ENCODE results near the gene GLI2. TPM values are rescaled to one million over a fixed set of nuclear protein-coding genes. Genes with fewer than 3 reads are reported as not detected.

Gene GLI2
- total RNA-seq, 2 experiments from 2014 or later = not detected

DNA sequence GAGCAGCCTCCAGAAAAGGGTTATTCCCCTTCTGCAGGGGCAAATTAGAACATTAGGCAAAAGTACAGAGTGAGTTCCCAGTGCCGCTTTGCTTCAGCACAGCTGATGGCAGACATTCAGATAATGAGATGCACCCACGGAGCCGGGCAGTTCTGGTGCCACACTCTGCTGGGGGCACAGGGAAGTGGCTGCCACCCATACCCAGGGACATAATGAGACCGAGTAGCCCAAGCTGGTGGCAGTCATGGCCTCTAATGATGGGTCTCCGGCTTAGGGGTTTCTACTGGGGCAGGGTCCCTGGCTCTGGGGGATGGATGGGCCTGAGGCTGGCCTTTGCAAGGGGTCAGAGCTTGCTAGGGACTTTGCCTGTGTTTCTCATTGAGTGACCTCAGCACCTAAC, 26.2 kb downstream of the GLI2 start:
- Mint-ChIP-seq H3K9me3 (ENCODE audit: low read depth) (no peaks in the 10 kb centered on the region), H3K27me3 (peaks cover 3% of the 10 kb centered on the region), H3K4me3 (no peak overlapping the region), H3K27ac (no peak overlapping the region), H3K4me1 (no peaks in the 10 kb centered on the region), H3K36me3 (ENCODE audit: low read depth) (no peaks in the 10 kb centered on the region)
- POLR2A ChIA-PET = no interaction called here
- CTCF ChIA-PET = no interaction called here
- intact Hi-C loops (cut with DNase I, micrococcal nuclease) = no loop called here
- no peak for DNase-seq
- ATAC-seq = no peak

DNA sequence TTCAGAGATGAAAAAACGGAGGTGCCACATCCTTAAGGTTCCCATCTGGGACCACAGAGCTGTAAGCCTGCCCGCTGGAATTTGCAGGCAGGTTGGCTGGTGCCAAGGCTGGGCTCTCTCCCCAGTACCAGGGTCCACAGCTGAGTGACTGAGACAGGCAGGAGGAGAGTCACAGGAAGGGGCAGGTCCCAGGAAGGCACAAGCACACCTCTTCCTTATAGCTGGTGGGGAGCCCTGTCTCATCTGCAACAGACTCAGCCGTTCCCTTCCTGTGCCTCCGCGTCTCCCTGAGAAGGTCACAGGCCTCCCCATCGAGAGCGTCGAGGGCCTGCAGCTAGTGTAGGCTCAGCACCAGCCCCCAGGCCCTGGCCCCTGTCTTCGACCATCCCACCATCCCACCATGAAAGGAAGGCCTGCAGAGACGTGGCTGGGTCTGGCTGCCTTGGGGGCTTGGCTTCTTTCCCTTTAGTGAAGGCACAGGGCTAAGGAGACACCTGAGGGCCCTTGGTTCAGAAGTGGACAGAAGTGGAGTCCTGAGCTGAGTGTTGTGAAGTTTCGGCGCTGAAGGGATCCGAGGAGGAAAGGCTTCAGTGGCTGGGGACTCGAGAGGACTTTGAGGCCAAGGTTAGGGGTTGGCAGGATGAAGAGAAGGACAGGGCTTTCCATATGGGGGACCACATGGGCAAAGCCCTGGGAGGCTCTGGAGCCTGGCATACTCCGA, 26.8 kb downstream of the GLI2 start:
- H3K9me3 Mint-ChIP-seq (ENCODE audit: low read depth) = no peaks in the 10 kb centered on the region
- CTCF ChIA-PET = no interaction called here
- no peaks in the 10 kb centered on the region for H3K4me1 Mint-ChIP-seq
- H3K36me3 Mint-ChIP-seq (ENCODE audit: low read depth) = no peaks in the 10 kb centered on the region
- no peak for ATAC-seq
- H3K27me3 Mint-ChIP-seq = peaks cover 2% of the 10 kb centered on the region
- no peak overlapping the region for H3K4me3 Mint-ChIP-seq
- peak; percentile 1 for DNase-seq
- POLR2A ChIA-PET = no interaction called here
- intact Hi-C loops (cut with DNase I, micrococcal nuclease) = no loop called here
- no peak overlapping the region for H3K27ac Mint-ChIP-seq

DNA sequence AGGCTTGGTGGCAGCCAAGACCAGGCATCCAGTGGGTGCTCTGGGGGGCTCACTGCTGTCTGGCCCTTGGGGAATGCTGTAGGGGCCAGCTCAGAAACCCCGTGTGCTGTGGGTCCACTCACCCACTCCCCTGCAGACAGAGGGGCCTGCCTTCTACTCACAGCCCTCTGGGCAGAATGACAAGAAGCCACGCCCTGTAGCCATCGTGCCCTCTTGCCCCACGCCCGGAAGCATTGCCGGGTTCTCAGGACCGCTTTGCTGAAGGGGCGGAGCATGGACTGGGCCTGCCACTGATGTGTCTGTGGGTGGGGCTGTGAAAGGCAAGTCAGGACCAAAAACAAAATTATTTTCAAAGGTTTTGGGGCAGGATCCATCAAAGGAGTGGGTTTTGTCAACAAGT, 27.8 kb downstream of the GLI2 start:
- intact Hi-C loops (cut with DNase I, micrococcal nuclease) = no loop called here
- Mint-ChIP-seq H3K4me1 (no peaks in the 10 kb centered on the region), H3K36me3 (ENCODE audit: low read depth) (no peaks in the 10 kb centered on the region), H3K27me3 (peaks cover 2% of the 10 kb centered on the region), H3K27ac (no peak overlapping the region), H3K9me3 (ENCODE audit: low read depth) (no peaks in the 10 kb centered on the region), H3K4me3 (no peak overlapping the region)
- POLR2A ChIA-PET = no interaction called here
- ATAC-seq (no peak), DNase-seq (peak; percentile 1)
- CTCF ChIA-PET = no interaction called here

GRCh38 chr2:120763931-120764330, 28.3 kb downstream of the GLI2 start:
- no peak overlapping the region for H3K27ac Mint-ChIP-seq
- CTCF ChIA-PET = interaction anchor here (1.1 kb wide), 1 partner anchor 247 kb away, joined by 3 read pairs; no protein-coding TSS in a partner anchor
- H3K9me3 Mint-ChIP-seq (ENCODE audit: low read depth) = no peaks in the 10 kb centered on the region
- no peaks in the 10 kb centered on the region for H3K4me1 Mint-ChIP-seq
- DNase-seq (peak; percentile 1), ATAC-seq (no peak)
- POLR2A ChIA-PET = no interaction called here
- H3K27me3 Mint-ChIP-seq = peaks cover 2% of the 10 kb centered on the region
- H3K36me3 Mint-ChIP-seq (ENCODE audit: low read depth) = no peaks in the 10 kb centered on the region
- no peak overlapping the region for H3K4me3 Mint-ChIP-seq
- intact Hi-C loops (cut with DNase I, micrococcal nuclease) = no loop called here

- POLR2A ChIA-PET = interaction anchor here (0.6 kb wide), 1 partner anchor 35 kb away, joined by 3 read pairs; no protein-coding TSS in a partner anchor
- intact Hi-C loops (cut with DNase I, micrococcal nuclease) = no loop called here
- no peaks in the 10 kb centered on the region for H3K9me3 Mint-ChIP-seq (ENCODE audit: low read depth)
- H3K27ac Mint-ChIP-seq = no peak overlapping the region
- no peak for ATAC-seq
- H3K4me3 Mint-ChIP-seq = no peak overlapping the region
- H3K4me1 Mint-ChIP-seq = no peaks in the 10 kb centered on the region
- CTCF ChIA-PET = interaction anchor here (1.1 kb wide), 1 partner anchor 247 kb away, joined by 3 read pairs; no protein-coding TSS in a partner anchor
- H3K27me3 Mint-ChIP-seq = peaks cover 2% of the 10 kb centered on the region
- H3K36me3 Mint-ChIP-seq (ENCODE audit: low read depth) = no peaks in the 10 kb centered on the region
- DNase-seq = no peak
These were observed 28.8 kb downstream of the GLI2 start for GRCh38 chr2:120764492-120764891.

GRCh38 chr2:120764991-120765677, 29.5 kb downstream of the GLI2 start:
- peak; percentile 3 for DNase-seq
- CTCF ChIA-PET = interaction anchor here (1.1 kb wide), 1 partner anchor 246 kb away, joined by 3 read pairs; no protein-coding TSS in a partner anchor

DNA sequence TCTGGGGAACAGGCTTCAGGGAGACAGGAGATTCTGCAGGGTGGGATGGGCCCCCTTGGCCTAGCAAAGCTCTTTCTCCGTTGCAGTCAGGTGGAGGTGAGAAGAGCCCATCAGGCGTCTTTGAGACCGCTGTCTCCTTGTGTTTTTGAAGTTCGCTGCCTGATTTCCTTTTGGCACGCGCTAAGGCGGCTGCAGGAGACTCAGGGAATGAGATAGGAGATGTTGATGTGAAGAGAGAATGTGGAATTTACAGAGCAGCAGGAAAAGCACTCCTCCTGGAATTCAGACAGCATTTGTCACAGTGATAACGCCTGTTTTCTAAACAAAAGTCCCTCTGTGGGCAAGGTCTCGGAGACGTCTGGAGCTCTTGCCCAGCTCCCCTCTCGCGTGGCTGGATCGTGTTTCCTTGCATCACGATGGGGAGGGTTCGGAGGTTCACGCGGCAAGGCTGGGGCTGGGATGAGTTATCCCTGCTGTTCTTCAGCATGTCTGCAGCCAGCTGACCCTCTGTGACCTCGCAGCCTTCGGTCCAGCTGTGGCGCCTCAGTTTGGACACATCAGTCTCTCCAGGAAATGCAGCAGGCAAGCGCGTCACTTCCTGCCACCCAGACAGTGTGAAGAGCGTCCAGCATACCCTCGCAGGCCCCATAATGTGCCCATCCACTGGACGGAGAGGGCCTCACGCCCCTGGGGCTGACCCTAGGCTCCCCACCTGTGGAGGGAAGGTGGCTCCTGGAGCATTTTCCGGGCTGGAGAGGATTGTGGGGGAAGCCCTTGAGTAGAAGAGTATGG, 30.2 kb downstream of the GLI2 start:
- H3K4me3 Mint-ChIP-seq = no peak overlapping the region
- H3K36me3 Mint-ChIP-seq (ENCODE audit: low read depth) = no peaks in the 10 kb centered on the region
- ChIA-PET POLR2A (no interaction called here), CTCF (no interaction called here)
- H3K4me1 Mint-ChIP-seq = no peaks in the 10 kb centered on the region
- intact Hi-C loops (cut with DNase I, micrococcal nuclease) = no loop called here
- H3K27me3 Mint-ChIP-seq = peaks cover 2% of the 10 kb centered on the region
- no peak for ATAC-seq
- peak; percentile 0 for DNase-seq
- H3K9me3 Mint-ChIP-seq (ENCODE audit: low read depth) = no peaks in the 10 kb centered on the region
- no peak overlapping the region for H3K27ac Mint-ChIP-seq

More at GRCh38 chr2:120764991-120765677, 29.5 kb downstream of the GLI2 start:
- H3K4me1 Mint-ChIP-seq = no peaks in the 10 kb centered on the region
- ATAC-seq = no peak
- POLR2A ChIA-PET = no interaction called here
- H3K4me3 Mint-ChIP-seq = no peak overlapping the region
- no peaks in the 10 kb centered on the region for H3K36me3 Mint-ChIP-seq (ENCODE audit: low read depth)
- intact Hi-C loops (cut with DNase I, micrococcal nuclease) = no loop called here
- H3K27me3 Mint-ChIP-seq = peaks cover 2% of the 10 kb centered on the region
- H3K27ac Mint-ChIP-seq = no peak overlapping the region
- H3K9me3 Mint-ChIP-seq (ENCODE audit: low read depth) = no peaks in the 10 kb centered on the region

GRCh38 chr2:120766470-120767351, 31.0 kb downstream of the GLI2 start:
- Mint-ChIP-seq H3K9me3 (ENCODE audit: low read depth) (no peaks in the 10 kb centered on the region), H3K36me3 (ENCODE audit: low read depth) (no peaks in the 10 kb centered on the region), H3K27me3 (peaks cover 2% of the 10 kb centered on the region), H3K4me1 (no peaks in the 10 kb centered on the region), H3K4me3 (no peak overlapping the region), H3K27ac (no peak overlapping the region)
- DNase-seq (peak; percentile 3), ATAC-seq (no peak)
- ChIA-PET CTCF (no interaction called here), POLR2A (no interaction called here)
- intact Hi-C loops (cut with DNase I, micrococcal nuclease) = no loop called here

DNA sequence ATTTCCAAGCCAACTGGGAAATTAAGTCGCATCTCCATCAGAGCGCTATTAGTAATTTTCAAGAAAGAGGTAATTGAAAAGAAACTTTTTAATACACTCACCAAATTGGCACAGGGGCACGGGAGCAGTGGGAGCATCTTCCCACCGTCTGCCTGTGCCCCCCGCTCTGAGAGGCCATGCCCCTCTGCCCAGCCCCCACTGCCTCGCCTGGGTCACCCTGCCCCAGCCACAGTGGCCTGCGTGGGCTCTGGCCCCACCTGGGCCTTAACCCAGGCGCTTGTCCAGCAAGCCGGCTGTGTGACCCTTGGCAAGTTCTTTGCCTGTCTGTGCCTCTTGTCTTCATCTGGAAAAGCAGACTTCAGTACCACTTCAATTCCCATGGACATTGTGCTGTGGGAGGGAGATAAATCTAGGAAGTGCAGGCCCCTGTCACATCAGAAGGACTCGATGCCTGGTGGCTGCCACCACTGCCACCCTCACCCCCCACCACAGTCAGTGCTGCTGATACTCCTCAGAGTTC, 31.9 kb downstream of the GLI2 start:
- H3K27ac Mint-ChIP-seq = no peak overlapping the region
- peaks cover 2% of the 10 kb centered on the region for H3K27me3 Mint-ChIP-seq
- intact Hi-C loops (cut with DNase I, micrococcal nuclease) = no loop called here
- no peaks in the 10 kb centered on the region for H3K36me3 Mint-ChIP-seq (ENCODE audit: low read depth)
- DNase-seq (no peak), ATAC-seq (no peak)
- no peaks in the 10 kb centered on the region for H3K9me3 Mint-ChIP-seq (ENCODE audit: low read depth)
- ChIA-PET CTCF (no interaction called here), POLR2A (no interaction called here)
- H3K4me3 Mint-ChIP-seq = no peak overlapping the region
- H3K4me1 Mint-ChIP-seq = no peaks in the 10 kb centered on the region

DNA sequence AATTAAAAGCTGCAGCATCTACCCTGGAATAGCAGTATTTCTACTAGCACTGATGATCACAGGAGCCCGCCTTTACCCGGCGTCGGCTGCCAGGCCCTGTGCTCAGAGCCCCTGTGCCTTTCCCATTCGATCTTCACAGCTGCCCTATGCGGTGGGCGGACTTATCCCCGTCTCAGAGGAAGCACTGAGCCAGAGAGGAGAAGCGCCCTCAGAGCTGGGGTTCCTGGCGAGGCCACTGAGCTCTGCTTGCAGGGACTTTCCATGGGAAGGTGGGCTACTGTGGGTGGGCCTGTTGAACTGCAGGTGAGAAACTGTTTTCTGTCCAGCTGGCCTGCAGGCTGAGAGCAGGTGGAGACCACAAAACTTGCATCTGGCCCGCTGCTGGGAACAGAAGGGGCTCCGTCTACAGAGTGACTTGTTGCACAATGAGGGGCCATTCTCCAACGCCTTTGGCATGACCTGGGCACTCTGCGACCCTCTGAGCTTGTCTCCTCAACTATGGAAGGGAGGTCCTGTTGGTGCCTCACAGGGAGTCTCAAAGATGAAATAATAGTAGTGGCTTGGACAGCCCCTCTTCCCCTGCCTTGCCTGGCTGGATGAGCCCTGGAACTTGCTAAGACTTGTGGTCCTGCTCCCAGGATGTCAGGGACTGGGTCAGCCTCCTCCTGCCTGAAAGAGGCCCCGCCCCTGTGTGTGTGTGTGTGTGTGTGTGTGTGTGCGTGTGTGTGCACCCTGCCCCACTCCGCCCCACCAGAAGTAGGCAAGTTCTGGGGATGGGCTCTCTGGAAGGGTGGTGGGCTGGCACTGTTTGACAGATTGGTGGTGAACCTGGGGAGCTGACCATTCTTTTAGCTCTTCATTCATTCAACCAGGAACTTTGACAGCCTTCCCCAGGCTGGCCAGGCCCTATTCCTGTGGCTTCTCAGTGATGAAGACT, 32.7 kb downstream of the GLI2 start:
- no peak overlapping the region for H3K27ac Mint-ChIP-seq
- ChIA-PET CTCF (no interaction called here), POLR2A (no interaction called here)
- H3K9me3 Mint-ChIP-seq (ENCODE audit: low read depth) = no peaks in the 10 kb centered on the region
- ATAC-seq (no peak), DNase-seq (no peak)
- H3K4me3 Mint-ChIP-seq = no peak overlapping the region
- intact Hi-C loops (cut with DNase I, micrococcal nuclease) = no loop called here
- H3K27me3 Mint-ChIP-seq = no peaks in the 10 kb centered on the region
- H3K36me3 Mint-ChIP-seq (ENCODE audit: low read depth) = no peaks in the 10 kb centered on the region
- no peaks in the 10 kb centered on the region for H3K4me1 Mint-ChIP-seq
